Stimulated activated CD8-positive, alpha-beta memory T cell treated with anti-CD3 and anti-CD28 coated beads, Interleukin-15, amount 100 ng/mL, for 4 hours (primary cell): ENCODE data around the gene ASXL3.

Experiments
- DNase-seq, 2 donors: peaks; one replicate each; pipeline ENCODE4 v3.0.0-alpha.2; 2020; ENCODE audit warnings: low read depth in 2 of 2

ASXL3 gene

GRCh38 chr18:33660696-33661310 is 82.8 kb downstream of the ASXL3 start:
- DNase-seq: no peak

- DNase-seq: no peak
Observed at GRCh38 chr18:33664241-33664874, 86.3 kb downstream of the ASXL3 start.

GRCh38 chr18:33665187-33665586 is 87.2 kb downstream of the ASXL3 start:
- no peak for DNase-seq

- DNase-seq: no peak
Observed at GRCh38 chr18:33665641-33666040, 87.6 kb downstream of the ASXL3 start.

- DNase-seq: no peak
Observed at GRCh38 chr18:33666915-33667314, 88.9 kb downstream of the ASXL3 start.

- DNase-seq: no peak
Observed at GRCh38 chr18:33669589-33669988, 91.6 kb downstream of the ASXL3 start.

GRCh38 chr18:33670029-33670428 is 92.0 kb downstream of the ASXL3 start:
- DNase-seq: no peak

GRCh38 chr18:33673689-33674088 is 95.7 kb downstream of the ASXL3 start:
- no peak for DNase-seq

GRCh38 chr18:33676593-33676992 is 98.6 kb downstream of the ASXL3 start:
- no peak for DNase-seq

GRCh38 chr18:33677891-33678290 is 99.9 kb downstream of the ASXL3 start:
- DNase-seq: no peak

GRCh38 chr18:33682436-33682835 is 104.4 kb downstream of the ASXL3 start:
- DNase-seq: no peak

- DNase-seq: no peak
Observed at GRCh38 chr18:33694593-33694992, 116.6 kb downstream of the ASXL3 start.

- DNase-seq: no peak
Observed at GRCh38 chr18:33696332-33697162, 118.5 kb downstream of the ASXL3 start.

GRCh38 chr18:33697498-33697897 is 119.5 kb downstream of the ASXL3 start:
- DNase-seq: no peak

- DNase-seq: no peak
Observed at GRCh38 chr18:33699372-33699771, 121.4 kb downstream of the ASXL3 start.

GRCh38 chr18:33700513-33700976 is 122.5 kb downstream of the ASXL3 start:
- no peak for DNase-seq

GRCh38 chr18:33702625-33703024 is 124.6 kb downstream of the ASXL3 start:
- no peak for DNase-seq

- no peak for DNase-seq
Observed at GRCh38 chr18:33706391-33706790, 128.4 kb downstream of the ASXL3 start.

GRCh38 chr18:33708876-33709275 is 130.9 kb downstream of the ASXL3 start:
- DNase-seq: no peak

GRCh38 chr18:33710269-33710668 is 132.2 kb downstream of the ASXL3 start:
- DNase-seq: no peak

GRCh38 chr18:33711514-33711913 is 133.5 kb downstream of the ASXL3 start:
- DNase-seq: no peak

- no peak for DNase-seq
Observed at GRCh38 chr18:33712719-33713118, 134.7 kb downstream of the ASXL3 start.
